PC-9 (cell line): ENCODE data around the gene MICAL2. TPM values are rescaled to one million over a fixed set of nuclear protein-coding genes. Genes with fewer than 3 reads are reported as not detected.
A peak's percentile ranks its signal among the peaks of the same experiment; 100 is the strongest.

Experiments used
- BruUV-seq: library from RNA; stranded (reverse); fragments of 400-500 nt; replicated peaks from 2 replicates; lab custom pipeline; 2021; lab: Mats Ljungman, UMichigan
- CTCF ChIA-PET: fragments of 300-600 bp; sonication (Branson Sonifier 250); formaldehyde crosslinking; loops from one replicate; lab custom pipeline; 2022; ENCODE audit warnings: antibody characterized with exemption; lab: Charles Lee
- POLR2A ChIA-PET: fragments of 300-600 bp; sonication (Branson Sonifier 250); formaldehyde crosslinking; loops from one replicate; lab custom pipeline; 2022; ENCODE audit warnings: antibody characterized with exemption; ENCODE audit not compliant: unreplicated experiment; lab: Charles Lee
- DNase-seq, 2 experiments: peaks; one replicate each; pipeline versions ENCODE4 v3.0.0 to v3.0.0-alpha.2; 2015 to 2022; ENCODE audit warnings: mixed read lengths in 1 of 2
- H2AFZ ChIP-seq: fragments of 200-600 bp; sonication (generic); 2 replicates; pipeline ENCODE4 v1.8.1; 2017; ENCODE audit warnings: antibody characterized with exemption
- H3F3A ChIP-seq: fragments of 200-600 bp; sonication (generic); 2 replicates; pipeline ENCODE4 v1.8.1; 2017; ENCODE audit warnings: antibody characterized with exemption, mild to moderate bottlenecking, low read depth; ENCODE audit not compliant: insufficient read depth
- H3K27ac ChIP-seq: fragments of 200-600 bp; sonication (generic); 2 replicates; pipeline ENCODE4 v1.6.1; 2016; ENCODE audit warnings: mixed run types
- H3K27me3 ChIP-seq: fragments of 200-600 bp; sonication (generic); 2 replicates; pipeline ENCODE4 v1.6.1; 2016; ENCODE audit warnings: low read depth, mixed run types; ENCODE audit not compliant: insufficient read depth
- H3K36me3 ChIP-seq: fragments of 200-600 bp; sonication (generic); 2 replicates; pipeline ENCODE4 v1.6.1; 2016; ENCODE audit warnings: low read depth, mixed run types
- H3K4me1 ChIP-seq: fragments of 200-600 bp; sonication (generic); replicated peaks from 2 replicates; pipeline ENCODE4 v1.6.1; 2016; ENCODE audit warnings: mixed run types; ENCODE audit not compliant: insufficient read depth
- H3K4me2 ChIP-seq: fragments of 200-600 bp; sonication (generic); 2 replicates; pipeline ENCODE4 v1.6.1; 2017; ENCODE audit warnings: mixed run types
- H3K4me3 ChIP-seq: fragments of 200-600 bp; sonication (generic); 2 replicates; pipeline ENCODE4 v1.6.1; 2016; ENCODE audit warnings: mixed run types
- H3K79me2 ChIP-seq: fragments of 200-600 bp; sonication (generic); 2 replicates; pipeline ENCODE4 v1.6.1; 2017; ENCODE audit warnings: low read depth, mixed run types
- H3K9me2 ChIP-seq: fragments of 200-600 bp; sonication (generic); 2 replicates; pipeline ENCODE4 v1.8.1; 2017; ENCODE audit warnings: mild to moderate bottlenecking; ENCODE audit not compliant: insufficient read depth
- H3K9me3 ChIP-seq: fragments of 200-600 bp; sonication (generic); 2 replicates; pipeline ENCODE4 v1.8.1; 2016; ENCODE audit warnings: low read depth; ENCODE audit not compliant: insufficient read depth
- H4K20me1 ChIP-seq: fragments of 200-600 bp; sonication (generic); 2 replicates; pipeline ENCODE4 v1.8.1; 2017; ENCODE audit not compliant: insufficient read depth
- EZH2 ChIP-seq: fragments of 200-600 bp; sonication (generic); IDR thresholded peaks from 2 replicates; pipeline ENCODE4 v1.8.0; 2017; ENCODE audit warnings: antibody characterized with exemption, low read depth
- intact Hi-C: fragments of 100-400 bp; cut with micrococcal nuclease; formaldehyde crosslinking; loops from one replicate; pipeline ENCODE4 v1.10.0; 2022; ENCODE audit not compliant: unreplicated experiment
- total RNA-seq: library from RNA; stranded (reverse); gene quantifications from 2 replicates; pipeline ENCODE4 v1.2.3, GENCODE V29; 2021
- TF ChIP-seq, protein P1 (sequence below): fragments of 200-600 bp; sonication (generic); conservative IDR thresholded peaks from 2 replicates; pipeline ENCODE4 v1.6.1; 2017; ENCODE audit warnings: mixed run types, antibody characterized with exemption, mild to moderate bottlenecking, moderate library complexity

MICAL2 gene
- total RNA-seq, 1 experiment from 2014 or later: 32.4 TPM

DNA sequence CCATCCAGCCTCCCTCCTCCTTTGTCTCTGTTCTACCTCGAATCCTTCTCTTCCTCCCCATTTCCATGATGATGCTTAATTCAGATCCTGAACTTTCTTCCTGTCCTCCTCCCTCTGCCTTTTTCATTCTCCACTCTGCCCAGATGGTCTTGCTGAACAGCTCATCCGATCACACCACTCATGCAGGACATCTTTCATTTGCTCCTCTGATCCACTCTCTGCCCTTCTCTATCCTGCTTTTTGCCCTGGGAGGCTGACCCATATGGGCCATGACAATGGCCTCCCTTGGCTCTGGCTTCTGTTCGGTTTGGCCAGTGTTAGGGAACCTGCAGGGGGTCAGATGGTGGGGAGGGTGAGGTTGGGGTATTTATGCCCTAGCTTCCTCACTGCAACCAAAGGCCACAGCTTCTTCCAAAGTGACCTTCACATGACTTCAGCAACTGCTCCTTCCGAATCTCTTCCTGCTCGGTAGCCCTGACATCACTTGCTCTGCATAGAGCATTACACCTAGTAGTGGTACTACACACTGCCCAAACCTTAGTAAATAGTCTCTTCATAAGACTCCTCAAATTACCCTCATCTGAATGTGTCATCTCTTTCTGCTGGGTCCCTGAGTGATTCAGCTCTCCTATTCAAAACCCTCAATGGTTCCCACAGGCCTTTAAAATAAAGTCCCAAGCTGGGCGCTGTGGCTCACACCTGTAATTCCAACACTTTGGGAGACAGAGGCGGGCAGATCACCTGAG is 32.7 kb upstream of the MICAL2 start:
- Histone ChIP-seq H3K9me2 (no peaks in the 10 kb centered on the region), H3F3A (peaks cover 14% of the 10 kb centered on the region; the same call in 1 of the 2 replicates), H3K79me2 (no peaks in the 10 kb centered on the region), H3K9me3 (no peaks in the 10 kb centered on the region), H3K36me3 (no peaks in the 10 kb centered on the region), H3K4me2 (no peak overlapping the region), H3K4me3 (no peak overlapping the region), H3K27me3 (no peaks in the 10 kb centered on the region), H2AFZ (no peak overlapping the region), H3K4me1 (peaks cover 17% of the 10 kb centered on the region), H4K20me1 (no peaks in the 10 kb centered on the region), H3K27ac (0 out of 2 replicates have a peak overlapping the region, but pooled peaks have one; percentile 12)
- no peak for DNase-seq
- ChIA-PET POLR2A (no interaction called here), CTCF (no interaction called here)
- TF ChIP-seq, protein P1, sequence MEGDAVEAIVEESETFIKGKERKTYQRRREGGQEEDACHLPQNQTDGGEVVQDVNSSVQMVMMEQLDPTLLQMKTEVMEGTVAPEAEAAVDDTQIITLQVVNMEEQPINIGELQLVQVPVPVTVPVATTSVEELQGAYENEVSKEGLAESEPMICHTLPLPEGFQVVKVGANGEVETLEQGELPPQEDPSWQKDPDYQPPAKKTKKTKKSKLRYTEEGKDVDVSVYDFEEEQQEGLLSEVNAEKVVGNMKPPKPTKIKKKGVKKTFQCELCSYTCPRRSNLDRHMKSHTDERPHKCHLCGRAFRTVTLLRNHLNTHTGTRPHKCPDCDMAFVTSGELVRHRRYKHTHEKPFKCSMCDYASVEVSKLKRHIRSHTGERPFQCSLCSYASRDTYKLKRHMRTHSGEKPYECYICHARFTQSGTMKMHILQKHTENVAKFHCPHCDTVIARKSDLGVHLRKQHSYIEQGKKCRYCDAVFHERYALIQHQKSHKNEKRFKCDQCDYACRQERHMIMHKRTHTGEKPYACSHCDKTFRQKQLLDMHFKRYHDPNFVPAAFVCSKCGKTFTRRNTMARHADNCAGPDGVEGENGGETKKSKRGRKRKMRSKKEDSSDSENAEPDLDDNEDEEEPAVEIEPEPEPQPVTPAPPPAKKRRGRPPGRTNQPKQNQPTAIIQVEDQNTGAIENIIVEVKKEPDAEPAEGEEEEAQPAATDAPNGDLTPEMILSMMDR: no peak
- TF ChIP-seq EZH2: no peak
- intact Hi-C loops: no loop called here
- BruUV-seq: no TSS peak

DNA sequence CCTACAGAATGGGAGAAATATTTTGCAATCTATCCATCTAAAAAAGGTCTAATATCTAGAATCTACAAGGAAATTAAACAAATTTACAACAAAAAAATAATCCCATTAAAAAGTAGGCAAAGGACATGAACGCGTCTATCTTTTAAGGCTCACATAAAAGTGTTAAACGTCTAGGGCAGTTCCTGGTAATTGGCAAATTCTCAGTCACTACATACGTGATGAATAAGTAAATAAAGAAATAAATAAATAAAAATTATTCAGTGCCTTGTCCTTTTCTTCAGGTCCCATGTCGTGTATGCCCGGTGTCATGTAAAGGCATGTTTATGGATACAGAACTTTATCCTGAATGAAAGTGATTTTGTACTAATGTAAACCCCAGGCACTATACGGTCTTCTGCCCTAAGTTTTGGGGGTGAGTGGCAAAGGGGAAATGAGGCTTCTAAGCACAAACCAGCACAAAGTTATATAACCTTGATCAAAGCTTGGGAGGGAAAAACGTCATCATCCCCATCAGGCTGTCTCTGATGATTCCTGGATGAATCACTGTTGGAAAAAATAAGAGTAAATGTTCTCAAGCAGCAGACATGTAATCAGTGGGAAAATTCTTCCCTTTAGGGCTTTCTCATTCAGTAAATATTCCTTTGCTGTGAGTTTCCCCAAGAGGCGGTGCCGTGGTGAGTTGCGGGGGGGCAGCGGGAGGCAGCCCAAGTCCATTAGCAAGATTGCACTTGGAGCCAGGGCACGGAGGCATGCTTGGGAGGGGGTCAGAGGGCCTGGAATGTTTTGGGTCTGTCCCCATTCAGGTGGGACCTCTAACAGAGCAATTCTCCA is 30.4 kb upstream of the MICAL2 start:
- DNase-seq: peak; percentile 60 to 92

DNA sequence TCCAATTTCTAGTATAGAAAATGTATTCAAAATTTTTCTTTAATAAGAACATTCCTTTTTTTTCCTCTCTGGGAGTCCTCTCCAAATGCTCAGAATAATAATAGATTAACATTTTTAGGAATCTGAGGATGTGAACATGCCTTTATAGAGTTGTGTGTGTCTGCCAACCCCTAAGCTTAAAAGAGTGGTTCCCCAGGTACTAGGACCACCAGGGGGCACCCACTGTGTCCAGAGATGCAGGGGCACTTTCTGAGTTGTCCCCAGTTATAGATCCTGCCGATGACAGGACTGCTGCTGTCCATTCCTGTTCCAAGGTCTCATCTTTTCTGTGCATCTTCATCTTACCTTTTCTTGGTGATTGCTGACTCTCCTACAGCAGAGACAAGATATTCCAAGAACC is 27.0 kb upstream of the MICAL2 start:
- H3K79me2 ChIP-seq: 0 out of 2 replicates have a peak, but pooled peaks cover under 1% of the 10 kb centered on the region
- no peaks in the 10 kb centered on the region for H3K9me2 ChIP-seq
- no peaks in the 10 kb centered on the region for H4K20me1 ChIP-seq
- H3K36me3 ChIP-seq: no peaks in the 10 kb centered on the region
- CTCF ChIA-PET: no interaction called here
- no TSS peak for BruUV-seq
- intact Hi-C loops: loop anchor here (10.0 kb wide), 2 partner anchors 611 to 1419 kb away; no protein-coding TSS in a partner anchor
- no peak overlapping the region for H3K4me3 ChIP-seq
- peak overlapping the region; percentile 100 for H3K27ac ChIP-seq
- peaks cover 64% of the 10 kb centered on the region for H3F3A ChIP-seq
- no peaks in the 10 kb centered on the region for H3K9me3 ChIP-seq
- no peaks in the 10 kb centered on the region for H3K27me3 ChIP-seq
- TF ChIP-seq, protein P1: no peak
- no peak for TF ChIP-seq EZH2
- no peak for DNase-seq
- H2AFZ ChIP-seq: no peak overlapping the region
- no peak overlapping the region for H3K4me2 ChIP-seq
- POLR2A ChIA-PET: no interaction called here
- H3K4me1 ChIP-seq: peaks cover 59% of the 10 kb centered on the region

More for the DNA sequence above, 30.4 kb upstream of the MICAL2 start:
- ChIA-PET CTCF (interaction anchor here (0.7 kb wide), 1 partner anchor 10 kb away, joined by 5 read pairs; no protein-coding TSS in a partner anchor), POLR2A (interaction anchor here (0.6 kb wide), 1 partner anchor 154 kb away, joined by 6 read pairs; no protein-coding TSS in a partner anchor)
- peaks cover 30% of the 10 kb centered on the region for H3F3A ChIP-seq
- H3K4me2 ChIP-seq: peak overlapping the region; percentile 62
- no peak overlapping the region for H3K4me3 ChIP-seq
- H4K20me1 ChIP-seq: no peaks in the 10 kb centered on the region
- peak overlapping the region; percentile 75 for H3K27ac ChIP-seq
- H3K4me1 ChIP-seq: peaks cover 25% of the 10 kb centered on the region
- no peaks in the 10 kb centered on the region for H3K9me2 ChIP-seq
- BruUV-seq: TSS peak; percentile 75
- H3K36me3 ChIP-seq: no peaks in the 10 kb centered on the region
- TF ChIP-seq, protein P1: no peak
- no peak for TF ChIP-seq EZH2
- no peaks in the 10 kb centered on the region for H3K9me3 ChIP-seq
- H2AFZ ChIP-seq: no peak overlapping the region
- intact Hi-C loops: loop anchor here (10.0 kb wide), 2 partner anchors 615 to 1415 kb away; no protein-coding TSS in a partner anchor
- H3K27me3 ChIP-seq: no peaks in the 10 kb centered on the region
- H3K79me2 ChIP-seq: no peaks in the 10 kb centered on the region
